MM.1S (cell line): ENCODE measurements around the gene DAZAP1.

Experiments
- DNase-seq: peaks from one replicate; pipeline ENCODE4 v3.0.0-alpha.2; 2015
- H2AFZ ChIP-seq: fragments of 300-600 bp; sonication (generic); 2 replicates; pipeline ENCODE4 v1.6.0; 2016; ENCODE audit warnings: antibody characterized with exemption, low read length
- H3F3A ChIP-seq: fragments of 300-600 bp; sonication (generic); 2 replicates; pipeline ENCODE4 v1.6.1; 2016; ENCODE audit warnings: mild to moderate bottlenecking, antibody characterized with exemption, low read length, moderate library complexity, mixed read lengths; ENCODE audit not compliant: insufficient read depth
- H3K27ac ChIP-seq: fragments of 300-600 bp; sonication (generic); 2 replicates; pipeline ENCODE4 v1.5.1; 2016; ENCODE audit warnings: mild to moderate bottlenecking, low read length
- H3K27me3 ChIP-seq: fragments of 300-600 bp; sonication (generic); replicated peaks from 2 replicates; pipeline ENCODE4 v1.6.0; 2016; ENCODE audit warnings: low read length; ENCODE audit not compliant: insufficient read depth
- H3K36me3 ChIP-seq: fragments of 300-600 bp; sonication (generic); replicated peaks from 2 replicates; pipeline ENCODE4 v1.6.1; 2016; ENCODE audit warnings: mild to moderate bottlenecking, low read length, mixed read lengths; ENCODE audit not compliant: insufficient read depth
- H3K4me1 ChIP-seq: fragments of 300-600 bp; sonication (generic); 2 replicates; pipeline ENCODE4 v1.6.1; 2016; ENCODE audit warnings: low read length, mixed read lengths
- H3K4me2 ChIP-seq: fragments of 300-600 bp; sonication (generic); 2 replicates; pipeline ENCODE4 v1.6.0; 2016; ENCODE audit warnings: low read depth, low read length
- H3K4me3 ChIP-seq: fragments of 300-600 bp; sonication (generic); 2 replicates; pipeline ENCODE4 v1.5.1; 2016; ENCODE audit warnings: low read length, mixed read lengths
- H3K79me2 ChIP-seq: fragments of 300-600 bp; sonication (generic); 2 replicates; pipeline ENCODE4 v1.6.1; 2016; ENCODE audit warnings: mixed run types, low read length, mixed read lengths
- H3K9ac ChIP-seq: fragments of 300-600 bp; sonication (generic); 2 replicates; pipeline ENCODE4 v1.6.1; 2016; ENCODE audit warnings: low read length, mixed read lengths
- H3K9me2 ChIP-seq: fragments of 300-600 bp; sonication (generic); replicated peaks from 2 replicates; pipeline ENCODE4 v1.6.1; 2016; ENCODE audit warnings: mild to moderate bottlenecking, low read length, mixed read lengths; ENCODE audit not compliant: insufficient read depth
- H3K9me3 ChIP-seq: fragments of 300-600 bp; sonication (generic); replicated peaks from 2 replicates; pipeline ENCODE4 v1.6.1; 2016; ENCODE audit warnings: mild to moderate bottlenecking, low read length, mixed read lengths; ENCODE audit not compliant: insufficient read depth
- H4K20me1 ChIP-seq: fragments of 300-600 bp; sonication (generic); 2 replicates; pipeline ENCODE4 v1.6.1; 2016; ENCODE audit warnings: mild to moderate bottlenecking, low read length, moderate library complexity, mixed read lengths; ENCODE audit not compliant: insufficient read depth
- CTCF ChIP-seq: fragments of 300-600 bp; sonication (generic); IDR thresholded peaks from 2 replicates; pipeline ENCODE4 v1.5.1; 2016; ENCODE audit warnings: antibody characterized with exemption, low read length, mixed read lengths
- EZH2 ChIP-seq: fragments of 300-600 bp; sonication (generic); optimal IDR thresholded peaks from 2 replicates; pipeline ENCODE3; 2017; ENCODE audit warnings: low read depth, mild to moderate bottlenecking, antibody characterized with exemption, low read length, mixed read lengths
- EZH2phosphoT487 ChIP-seq: fragments of 300-600 bp; sonication (generic); IDR thresholded peaks from 2 replicates; pipeline ENCODE4 v1.6.1; 2018; ENCODE audit warnings: antibody characterized with exemption, low read length

DAZAP1 gene

GRCh38 chr19:1385816-1386215 is 21.6 kb upstream of the DAZAP1 start:
- Histone ChIP-seq H4K20me1 (no peaks in the 10 kb centered on the region), H3K79me2 (peaks cover 58% of the 10 kb centered on the region), H3K9me2 (no peaks in the 10 kb centered on the region), H3K27me3 (no peaks in the 10 kb centered on the region), H3K9ac (no peak overlapping the region), H2AFZ (no peak overlapping the region), H3K27ac (no peak overlapping the region), H3K4me2 (no peak overlapping the region), H3K36me3 (no peaks in the 10 kb centered on the region; the same call in 1 of the 2 replicates), H3K9me3 (no peaks in the 10 kb centered on the region), H3F3A (peaks cover 20% of the 10 kb centered on the region), H3K4me3 (no peak overlapping the region), H3K4me1 (0 out of 2 replicates have a peak, but pooled peaks cover 3% of the 10 kb centered on the region)
- TF ChIP-seq CTCF (no peak), EZH2phosphoT487 (no peak), EZH2 (no peak)
- DNase-seq, result no peak

GRCh38 chr19:1386945-1387683 is 20.3 kb upstream of the DAZAP1 start:
- no peak overlapping the region for H2AFZ ChIP-seq
- no peaks in the 10 kb centered on the region; the same call in 1 of the 2 replicates for H3K36me3 ChIP-seq
- TF ChIP-seq EZH2phosphoT487 (no peak), EZH2 (no peak), CTCF (no peak)
- H3F3A ChIP-seq, result peaks cover 19% of the 10 kb centered on the region
- no peak for DNase-seq
- peaks cover 58% of the 10 kb centered on the region for H3K79me2 ChIP-seq
- no peaks in the 10 kb centered on the region for H3K9me2 ChIP-seq
- no peak overlapping the region for H3K27ac ChIP-seq
- H3K4me2 ChIP-seq, result no peak overlapping the region
- H3K27me3 ChIP-seq, result no peaks in the 10 kb centered on the region
- no peak overlapping the region for H3K4me3 ChIP-seq
- H4K20me1 ChIP-seq, result no peaks in the 10 kb centered on the region
- 0 out of 2 replicates have a peak, but pooled peaks cover 3% of the 10 kb centered on the region for H3K4me1 ChIP-seq
- H3K9ac ChIP-seq, result no peak overlapping the region
- no peaks in the 10 kb centered on the region for H3K9me3 ChIP-seq

GRCh38 chr19:1387684-1388636 is 19.4 kb upstream of the DAZAP1 start:
- no peak overlapping the region for H3K27ac ChIP-seq
- no peak for TF ChIP-seq CTCF
- TF ChIP-seq EZH2, result no peak
- no peak for TF ChIP-seq EZH2phosphoT487
- peaks cover 58% of the 10 kb centered on the region for H3K79me2 ChIP-seq
- no peaks in the 10 kb centered on the region for H4K20me1 ChIP-seq
- peaks cover 10% of the 10 kb centered on the region for H3F3A ChIP-seq
- no peak overlapping the region for H3K9ac ChIP-seq
- no peak overlapping the region for H3K4me2 ChIP-seq
- no peak for DNase-seq
- no peaks in the 10 kb centered on the region; the same call in 1 of the 2 replicates for H3K36me3 ChIP-seq
- no peak overlapping the region for H2AFZ ChIP-seq
- H3K9me3 ChIP-seq, result no peaks in the 10 kb centered on the region
- H3K27me3 ChIP-seq, result no peaks in the 10 kb centered on the region
- no peaks in the 10 kb centered on the region for H3K9me2 ChIP-seq
- 0 out of 2 replicates have a peak, but pooled peaks cover under 1% of the 10 kb centered on the region for H3K4me1 ChIP-seq
- H3K4me3 ChIP-seq, result no peak overlapping the region
